CD8-positive, alpha-beta memory T cell (primary cell): ENCODE results near the gene CHADL. TPM values are rescaled to one million over a fixed set of nuclear protein-coding genes. Genes with fewer than 3 reads are reported as not detected.
A peak's percentile ranks its signal among the peaks of the same experiment; 100 is the strongest.

Source experiments
- CTCF ChIA-PET: fragments of 350-600 bp; sonication (Branson Sonifier 250); formaldehyde crosslinking; loops from one replicate; lab custom pipeline; 2021; ENCODE audit warnings: antibody characterized with exemption; lab: Charles Lee
- POLR2A ChIA-PET: fragments of 350-600 bp; sonication (Branson Sonifier 250); formaldehyde crosslinking; loops from one replicate; lab custom pipeline; 2021; ENCODE audit warnings: antibody characterized with exemption; lab: Charles Lee
- DNase-seq, 5 donors: peaks; one replicate each; pipeline versions ENCODE4 v3.0.0 to v3.0.0-alpha.2; 2020 to 2022; ENCODE audit warnings: mixed read lengths in 1 of 5
- H3K27ac ChIP-seq: one replicate; pipeline ENCODE4 v1.7.0; 2013; ENCODE audit warnings: low read depth, mild to moderate bottlenecking, low read length, moderate library complexity
- H3K27me3 ChIP-seq: 2 replicates; pipeline ENCODE4 v1.7.0; 2013; ENCODE audit warnings: low read length, mild to moderate bottlenecking; ENCODE audit not compliant: insufficient read depth, poor library complexity, severe bottlenecking
- H3K36me3 ChIP-seq: 2 replicates; pipeline ENCODE4 v1.7.0; 2013; ENCODE audit warnings: mild to moderate bottlenecking, low read length, moderate library complexity; ENCODE audit not compliant: insufficient read depth
- H3K4me1 ChIP-seq: 2 replicates; pipeline ENCODE4 v1.7.0; 2013; ENCODE audit warnings: mild to moderate bottlenecking, low read length, moderate library complexity; ENCODE audit not compliant: insufficient read depth
- H3K4me3 ChIP-seq: 2 replicates; pipeline ENCODE4 v1.7.0; 2013; ENCODE audit warnings: mild to moderate bottlenecking, low read length
- H3K9me3 ChIP-seq: 2 replicates; pipeline ENCODE4 v1.7.0; 2013; ENCODE audit warnings: mild to moderate bottlenecking, low read length
- H3K27ac Mint-ChIP-seq, 8 donors: one replicate each; pipeline ENCODE4 v1.8.0; 2020 to 2021; ENCODE audit warnings: mixed read lengths in 8 of 8, mild to moderate bottlenecking in 6 of 8, inconsistent platforms in 3 of 8, moderate library complexity in 3 of 8
- H3K27me3 Mint-ChIP-seq, 2 donors: one replicate each; pipeline ENCODE4 v1.8.0; 2020 to 2021; ENCODE audit warnings: mixed read lengths in 2 of 2, mild to moderate bottlenecking in 1 of 2, moderate library complexity in 1 of 2
- H3K36me3 Mint-ChIP-seq, 3 donors: one replicate each; pipeline ENCODE4 v1.8.0; 2020 to 2021; ENCODE audit warnings: mixed read lengths in 3 of 3, inconsistent platforms in 1 of 3, mild to moderate bottlenecking in 1 of 3
- H3K4me1 Mint-ChIP-seq, 3 donors: one replicate each; pipeline ENCODE4 v1.8.0; 2020 to 2021; ENCODE audit warnings: mixed read lengths in 3 of 3, inconsistent platforms in 1 of 3, mild to moderate bottlenecking in 1 of 3
- H3K4me3 Mint-ChIP-seq, 7 donors: one replicate each; pipeline ENCODE4 v1.8.0; 2020 to 2021; ENCODE audit warnings: mixed read lengths in 7 of 7, mild to moderate bottlenecking in 6 of 7, moderate library complexity in 4 of 7, inconsistent platforms in 2 of 7
- H3K9me3 Mint-ChIP-seq, 5 donors: one replicate each; pipeline ENCODE4 v1.8.0; 2020 to 2022; ENCODE audit warnings: mixed read lengths in 5 of 5, mild to moderate bottlenecking in 3 of 5, moderate library complexity in 2 of 5, inconsistent platforms in 1 of 5
- polyA plus RNA-seq: library from polyadenylated mRNA; unstranded; fragments of 300-500 nt; fragmentation: Illumina TruSeq; gene quantifications from one replicate; pipeline ENCODE4 v1.2.3, GENCODE V29; 2021
- total RNA-seq, 2 experiments: library from RNA; stranded (reverse); gene quantifications; one replicate each; pipeline ENCODE4 v1.2.3, GENCODE V29; 2021

The CHADL gene
- total and polyA plus RNA-seq, 3 experiments from 2014 or later, result 0.16 to 0.70 (median 0.20) TPM

DNA sequence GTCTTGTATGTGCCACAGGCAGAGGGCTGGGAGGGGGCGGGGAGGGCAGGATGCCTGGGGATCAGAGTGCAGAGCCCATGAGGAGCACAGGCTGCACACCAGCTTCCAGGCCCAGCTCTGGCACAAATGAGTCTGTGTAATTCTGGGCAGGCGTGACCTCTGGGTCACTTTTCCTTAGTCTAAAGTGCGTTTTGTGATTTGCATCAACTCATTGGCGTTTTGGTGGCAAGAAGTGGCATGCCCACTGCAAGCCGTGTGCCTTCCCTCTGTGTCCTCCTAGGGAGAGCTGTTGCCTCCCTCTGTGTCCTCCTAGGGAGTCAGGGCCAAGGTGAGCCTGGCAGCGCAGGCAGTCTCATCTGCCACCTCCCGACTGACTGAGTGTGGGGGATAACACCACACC, 17.2 kb downstream of the CHADL start:
- Mint-ChIP-seq H3K4me3 (no peak overlapping the region), H3K36me3 (peaks cover 4 to 84% (median 5%) of the 10 kb centered on the region in 3 donors), H3K9me3 (no peaks in the 10 kb centered on the region), H3K27ac (peak overlapping the region in 1 of 8 donors; percentile 79), H3K4me1 (peaks cover 0 to 2% (median 0%) of the 10 kb centered on the region in 3 donors), H3K27me3 (no peaks in the 10 kb centered on the region)
- H3K4me3 ChIP-seq, result no peak overlapping the region
- H3K4me1 ChIP-seq, result no peaks in the 10 kb centered on the region
- POLR2A ChIA-PET, result no interaction called here
- peaks cover 29% of the 10 kb centered on the region for H3K36me3 ChIP-seq
- H3K27ac ChIP-seq, result no peak overlapping the region
- DNase-seq, result no peak
- CTCF ChIA-PET, result interaction anchor here (0.7 to 1.5 kb wide), 2 partner anchors 14 to 301 kb away, joined by 3 to 4 read pairs; no protein-coding TSS in a partner anchor
- no peaks in the 10 kb centered on the region for H3K27me3 ChIP-seq
- H3K9me3 ChIP-seq, result no peaks in the 10 kb centered on the region

DNA sequence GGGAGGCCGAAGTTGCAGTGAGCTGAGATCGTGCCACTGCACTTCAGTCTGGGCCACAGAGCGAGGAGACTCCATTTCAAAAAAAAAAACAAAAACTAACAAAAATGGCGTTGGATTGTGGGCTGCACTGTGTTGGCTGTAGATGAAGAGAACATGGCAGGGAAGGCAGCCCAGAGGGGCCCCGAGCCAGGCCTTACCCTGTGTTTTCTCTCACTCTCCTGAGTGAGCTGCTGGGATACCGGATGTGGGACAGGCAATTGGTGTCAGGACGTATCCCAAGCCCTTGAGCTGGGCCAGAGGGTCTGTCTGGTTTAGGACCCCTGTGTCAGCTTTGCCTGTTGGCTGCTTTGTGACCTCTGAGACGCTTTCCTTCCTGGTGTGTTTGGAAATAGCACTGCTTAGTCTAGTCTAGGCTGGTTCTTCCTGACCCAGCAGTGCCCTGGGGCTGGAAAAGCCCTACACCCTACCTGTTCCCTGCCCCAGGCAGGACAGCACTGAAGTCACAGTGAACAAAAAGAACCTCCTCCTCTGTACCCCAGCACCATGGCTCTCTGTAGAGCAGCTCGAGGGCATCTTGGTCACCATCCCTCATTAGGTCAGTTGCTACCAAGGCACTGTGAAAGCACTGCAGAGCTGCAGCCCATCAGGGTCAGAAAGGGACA, 17.8 kb downstream of the CHADL start:
- DNase-seq, result no peak
- no peak overlapping the region for H3K27ac ChIP-seq
- Mint-ChIP-seq H3K4me3 (no peak overlapping the region), H3K9me3 (no peaks in the 10 kb centered on the region), H3K36me3 (peaks cover 4 to 81% (median 5%) of the 10 kb centered on the region in 3 donors), H3K27ac (peak overlapping the region in 2 of 8 donors; percentile 45 to 79), H3K27me3 (no peaks in the 10 kb centered on the region), H3K4me1 (peaks cover 2% of the 10 kb centered on the region in 3 donors)
- H3K27me3 ChIP-seq, result no peaks in the 10 kb centered on the region
- peaks cover 1% of the 10 kb centered on the region for H3K4me1 ChIP-seq
- peaks cover 29% of the 10 kb centered on the region for H3K36me3 ChIP-seq
- no peak overlapping the region for H3K4me3 ChIP-seq
- ChIA-PET CTCF (interaction anchor here (0.7 to 1.5 kb wide), 2 partner anchors 15 to 300 kb away, joined by 3 to 4 read pairs; no protein-coding TSS in a partner anchor), POLR2A (no interaction called here)
- H3K9me3 ChIP-seq, result no peaks in the 10 kb centered on the region

DNA sequence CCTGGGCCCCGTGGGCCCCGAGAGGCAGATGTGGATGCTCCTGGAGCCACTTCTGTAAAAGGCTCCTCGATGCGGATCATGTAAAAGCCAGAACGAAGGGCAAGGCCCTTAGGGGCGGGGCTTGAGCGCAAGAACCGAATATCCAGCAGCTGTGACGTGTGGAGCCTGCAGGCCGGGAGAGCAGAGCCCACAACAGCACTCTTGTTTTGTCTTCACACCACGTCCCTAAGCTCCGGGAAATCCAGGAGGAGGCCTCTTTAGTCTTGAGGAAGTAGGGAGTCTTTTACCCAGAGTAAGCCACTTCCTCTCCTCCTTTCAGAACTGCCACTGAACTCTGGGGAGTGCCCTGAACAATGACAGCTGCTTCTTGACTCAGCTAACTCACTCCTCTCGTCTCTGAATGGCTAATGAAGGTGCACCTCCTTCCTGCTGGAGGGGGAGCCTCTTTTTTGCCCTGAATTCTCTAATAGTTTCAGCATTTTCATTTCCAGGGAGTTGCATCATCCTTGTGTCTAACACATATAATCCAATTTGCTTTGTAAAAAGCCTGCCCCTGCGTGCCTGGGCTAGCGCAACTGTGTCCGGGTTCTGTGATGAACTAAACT, 23.1 kb downstream of the CHADL start:
- H3K36me3 Mint-ChIP-seq, result peaks cover 8 to 70% (median 16%) of the 10 kb centered on the region in 3 donors
- DNase-seq, result peak in 1 of 5 donors; percentile 25
- H3K9me3 ChIP-seq, result no peaks in the 10 kb centered on the region
- peaks cover 25% of the 10 kb centered on the region for H3K36me3 ChIP-seq
- H3K27ac ChIP-seq, result no peak overlapping the region
- peak overlapping the region in 6 of 8 donors; percentile 37 to 87 (median 62) for H3K27ac Mint-ChIP-seq
- no peaks in the 10 kb centered on the region for H3K27me3 Mint-ChIP-seq
- peaks cover 12 to 22% (median 13%) of the 10 kb centered on the region in 3 donors for H3K4me1 Mint-ChIP-seq
- H3K9me3 Mint-ChIP-seq, result no peaks in the 10 kb centered on the region
- H3K4me1 ChIP-seq, result peaks cover 11% of the 10 kb centered on the region
- H3K4me3 Mint-ChIP-seq, result peak overlapping the region in 3 of 7 donors; percentile 23 to 33 (median 25)
- no peaks in the 10 kb centered on the region for H3K27me3 ChIP-seq
- ChIA-PET POLR2A (no interaction called here), CTCF (no interaction called here)
- H3K4me3 ChIP-seq, result no peak overlapping the region

DNA sequence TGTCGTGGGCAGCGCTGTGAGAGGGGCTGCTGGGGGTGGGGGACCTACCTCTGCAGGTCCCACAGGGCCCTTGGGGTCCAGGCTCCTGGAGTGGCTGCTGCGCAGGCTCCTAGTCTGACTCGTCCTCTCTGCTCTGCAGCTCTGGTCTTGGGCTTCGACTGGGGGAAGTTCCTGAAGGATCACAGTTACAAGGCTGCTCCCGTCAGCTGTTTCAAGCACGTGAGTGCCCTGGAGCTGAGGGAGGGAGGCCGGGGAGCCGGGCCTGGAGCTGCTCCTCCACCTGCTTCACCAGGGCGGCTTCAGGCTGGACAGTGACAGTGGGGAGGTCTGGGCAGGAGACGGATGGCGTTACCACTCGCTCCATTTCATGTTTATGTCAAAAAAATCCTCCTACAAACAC, 23.7 kb downstream of the CHADL start:
- Mint-ChIP-seq H3K4me3 (no peak overlapping the region), H3K27ac (peak overlapping the region in 1 of 8 donors; percentile 79), H3K27me3 (no peaks in the 10 kb centered on the region), H3K4me1 (peaks cover 13 to 22% (median 14%) of the 10 kb centered on the region in 3 donors), H3K9me3 (no peaks in the 10 kb centered on the region), H3K36me3 (peaks cover 8 to 69% (median 17%) of the 10 kb centered on the region in 3 donors)
- H3K4me3 ChIP-seq, result no peak overlapping the region
- ChIA-PET POLR2A (no interaction called here), CTCF (no interaction called here)
- DNase-seq, result no peak
- no peak overlapping the region for H3K27ac ChIP-seq
- H3K27me3 ChIP-seq, result no peaks in the 10 kb centered on the region
- H3K9me3 ChIP-seq, result no peaks in the 10 kb centered on the region
- H3K36me3 ChIP-seq, result peaks cover 25% of the 10 kb centered on the region
- peaks cover 11% of the 10 kb centered on the region for H3K4me1 ChIP-seq

DNA sequence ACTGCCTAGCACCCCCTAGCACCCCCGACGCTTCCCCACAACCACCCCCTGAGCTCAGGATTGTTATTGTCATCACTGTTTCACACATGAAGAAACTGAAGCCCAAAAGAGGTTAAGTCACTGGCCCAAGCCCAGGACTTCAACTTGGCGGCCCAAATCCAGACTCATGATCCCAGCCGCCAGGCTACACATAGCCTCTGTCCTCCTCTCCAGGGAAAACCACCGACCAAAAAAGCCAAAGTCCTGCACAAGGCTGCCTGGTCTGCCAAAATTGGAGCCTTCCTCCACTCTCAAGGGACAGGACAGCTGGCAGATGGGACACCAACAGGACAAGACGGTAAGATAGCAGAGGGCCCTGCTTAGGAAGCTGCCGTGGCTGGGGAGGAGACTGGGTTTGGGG, 24.8 kb downstream of the CHADL start:
- Mint-ChIP-seq H3K4me3 (no peak overlapping the region), H3K4me1 (peaks cover 12 to 22% (median 13%) of the 10 kb centered on the region in 3 donors), H3K36me3 (peaks cover 4 to 63% (median 14%) of the 10 kb centered on the region in 3 donors), H3K9me3 (no peaks in the 10 kb centered on the region), H3K27ac (no peak overlapping the region), H3K27me3 (no peaks in the 10 kb centered on the region)
- H3K27ac ChIP-seq, result no peak overlapping the region
- H3K4me3 ChIP-seq, result no peak overlapping the region
- peaks cover 11% of the 10 kb centered on the region for H3K4me1 ChIP-seq
- H3K9me3 ChIP-seq, result no peaks in the 10 kb centered on the region
- ChIA-PET CTCF (interaction anchor here (1.1 kb wide), 1 partner anchor 22 kb away, joined by 3 read pairs; no protein-coding TSS in a partner anchor), POLR2A (no interaction called here)
- DNase-seq, result no peak
- H3K27me3 ChIP-seq, result no peaks in the 10 kb centered on the region
- H3K36me3 ChIP-seq, result peaks cover 22% of the 10 kb centered on the region

DNA sequence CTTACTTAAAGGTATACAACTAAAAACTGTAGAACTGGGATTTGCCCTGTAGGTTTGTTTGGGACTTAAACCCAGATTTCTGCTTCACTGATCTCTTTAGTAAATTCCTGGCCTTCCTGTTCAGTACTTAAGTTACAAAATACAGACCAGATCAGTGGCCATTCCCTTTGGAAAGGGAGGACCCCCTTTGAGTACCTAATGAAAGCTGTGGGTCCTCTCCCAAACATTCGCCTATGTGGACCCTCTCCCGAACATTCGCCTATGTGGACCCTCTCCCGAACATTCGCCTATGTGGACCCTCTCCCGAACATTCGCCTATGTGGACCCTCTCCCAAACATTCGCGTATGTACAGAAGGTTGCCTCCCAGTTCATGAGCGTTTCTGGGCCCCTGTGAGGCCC, 25.3 kb downstream of the CHADL start:
- Mint-ChIP-seq H3K9me3 (no peaks in the 10 kb centered on the region), H3K4me3 (no peak overlapping the region)
- no peaks in the 10 kb centered on the region for H3K27me3 ChIP-seq

DNA sequence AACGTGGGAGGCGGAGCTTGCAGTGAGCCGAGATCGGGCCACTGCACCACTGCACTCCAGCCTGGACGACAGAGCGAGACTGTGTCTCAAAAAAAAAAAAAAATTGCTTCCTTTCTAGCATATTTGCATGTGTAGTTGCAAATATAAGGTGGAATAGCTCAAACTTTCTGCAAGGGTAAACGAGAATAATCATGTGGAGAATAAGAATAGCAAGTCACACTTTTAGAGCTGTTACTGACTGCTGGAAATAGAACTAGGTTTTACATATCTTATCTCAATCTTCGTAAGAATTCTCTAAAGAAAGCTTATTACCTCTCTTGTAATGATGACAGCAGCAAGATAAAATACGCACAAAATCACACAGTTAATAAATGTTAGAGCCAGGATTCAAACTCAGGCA, 34.0 kb downstream of the CHADL start:
- POLR2A ChIA-PET, result interaction anchor here (0.6 to 1.3 kb wide), 3 partner anchors 173 to 256 kb away, joined by 3 to 7 read pairs (median 4); partner anchors contain the start of gene RBX1

More for the DNA sequence above, 25.3 kb downstream of the CHADL start:
- H3K27ac Mint-ChIP-seq, result no peak overlapping the region
- POLR2A ChIA-PET, result no interaction called here
- peaks cover 12 to 22% (median 13%) of the 10 kb centered on the region in 3 donors for H3K4me1 Mint-ChIP-seq
- no peak overlapping the region for H3K27ac ChIP-seq
- H3K36me3 ChIP-seq, result peaks cover 22% of the 10 kb centered on the region
- no peaks in the 10 kb centered on the region for H3K9me3 ChIP-seq
- peaks cover 4 to 63% (median 16%) of the 10 kb centered on the region in 3 donors for H3K36me3 Mint-ChIP-seq
- no peak for DNase-seq
- H3K4me1 ChIP-seq, result peaks cover 11% of the 10 kb centered on the region
- CTCF ChIA-PET, result interaction anchor here (1.1 kb wide), 1 partner anchor 22 kb away, joined by 3 read pairs; no protein-coding TSS in a partner anchor
- H3K27me3 Mint-ChIP-seq, result no peaks in the 10 kb centered on the region
- no peak overlapping the region for H3K4me3 ChIP-seq

More for the DNA sequence above, 34.0 kb downstream of the CHADL start:
- Mint-ChIP-seq H3K36me3 (peaks cover 8 to 31% (median 8%) of the 10 kb centered on the region in 3 donors), H3K27me3 (peaks cover 5 to 9% of the 10 kb centered on the region in 2 donors), H3K4me1 (peaks cover 29 to 49% (median 43%) of the 10 kb centered on the region in 3 donors), H3K9me3 (no peaks in the 10 kb centered on the region), H3K27ac (peak overlapping the region in 4 of 8 donors; percentile 40 to 77 (median 61)), H3K4me3 (peak overlapping the region; percentile 52 to 79 (median 66))
- peaks cover 5% of the 10 kb centered on the region for H3K36me3 ChIP-seq
- peaks cover 11% of the 10 kb centered on the region for H3K4me1 ChIP-seq
- no peak overlapping the region for H3K27ac ChIP-seq
- no peaks in the 10 kb centered on the region for H3K9me3 ChIP-seq
- H3K4me3 ChIP-seq, result no peak overlapping the region
- no peaks in the 10 kb centered on the region for H3K27me3 ChIP-seq
- CTCF ChIA-PET, result interaction anchor here (1.2 to 1.8 kb wide), 2 partner anchors 16 to 31 kb away, joined by 3 to 13 read pairs; no protein-coding TSS in a partner anchor
- DNase-seq, result no peak
